K562 (cell line): Measurements from ENCODE around the gene FARSA. TPM values are rescaled to one million over a fixed set of nuclear protein-coding genes. Genes with fewer than 3 reads are reported as not detected.

Source experiments
- CC2D1A ChIP-seq: fragments of 450-650 bp; IDR thresholded peaks from 2 replicates; pipeline ENCODE4 v1.6.1; 2017; ENCODE audit warnings: mild to moderate bottlenecking
- CCNT2 ChIP-seq: IDR thresholded peaks from 2 replicates; pipeline ENCODE4 v1.6.1; 2011; ENCODE audit warnings: borderline replicate concordance, low read depth, mild to moderate bottlenecking, moderate library complexity, mixed read lengths, low read length; ENCODE audit not compliant: insufficient read length; ENCODE audit errors: extremely low read depth
- CREBBP ChIP-seq: IDR thresholded peaks from one replicate; pipeline ENCODE4 v1.6.1; 2012; ENCODE audit warnings: low read depth, mild to moderate bottlenecking, control low read depth, inconsistent platforms, low read length
- GABPA ChIP-seq: fragments of 200-800 bp; sonication (Bioruptor generic); conservative IDR thresholded peaks from 2 replicates; pipeline ENCODE4 v1.6.1; 2016; ENCODE audit warnings: low read depth, missing genetic modification characterization, missing compliant biosample characterization
- HDGF ChIP-seq: fragments of 450-650 bp; IDR thresholded peaks from 2 replicates; pipeline ENCODE4 v1.6.1; 2016
- NEUROD1 ChIP-seq: fragments of 150-350 bp; IDR thresholded peaks from 2 replicates; pipeline ENCODE4 v1.6.1; 2014; ENCODE audit warnings: borderline replicate concordance, low read length, low read depth; ENCODE audit not compliant: partially characterized antibody
- NFATC3 ChIP-seq: fragments of 450-650 bp; IDR thresholded peaks from 2 replicates; pipeline ENCODE4 v1.6.1; 2017; ENCODE audit warnings: mild to moderate bottlenecking
- NFYB ChIP-seq: IDR thresholded peaks from 2 replicates; pipeline ENCODE4 v1.6.1; 2011; ENCODE audit warnings: mild to moderate bottlenecking, moderate library complexity; ENCODE audit not compliant: insufficient read length; ENCODE audit errors: extremely low read depth
- OTX1 ChIP-seq: fragments of 450-650 bp; formaldehyde crosslinking; IDR thresholded peaks from 2 replicates; pipeline ENCODE4 v1.4.0; 2022; ENCODE audit warnings: mild to moderate bottlenecking
- PHB2 ChIP-seq: fragments of 450-650 bp; IDR thresholded peaks from 2 replicates; pipeline ENCODE4 v1.6.1; 2017; ENCODE audit warnings: low read depth
- RREB1 ChIP-seq: fragments of 250-450 bp; sonication (Bioruptor Pico); IDR thresholded peaks from 2 replicates; pipeline ENCODE4 v1.4.0; 2020
- SIN3B ChIP-seq: fragments of 450-650 bp; IDR thresholded peaks from 2 replicates; pipeline ENCODE4 v1.6.1; 2017; ENCODE audit warnings: low read depth, mild to moderate bottlenecking, moderate library complexity
- ZBTB8A ChIP-seq: fragments of 450-650 bp; IDR thresholded peaks from 2 replicates; pipeline ENCODE4 v1.6.1; 2018; ENCODE audit warnings: mild to moderate bottlenecking, moderate library complexity; ENCODE audit not compliant: partially characterized antibody
- ZNF280A ChIP-seq: fragments of 450-650 bp; IDR thresholded peaks from 2 replicates; pipeline ENCODE4 v1.6.1; 2018; ENCODE audit warnings: mild to moderate bottlenecking, low read depth; ENCODE audit not compliant: partially characterized antibody
- ZNF780A ChIP-seq: fragments of 250-450 bp; sonication (Bioruptor Pico); IDR thresholded peaks from 2 replicates; pipeline ENCODE4 v1.5.0; 2021; ENCODE audit warnings: mild to moderate bottlenecking
- ZZZ3 ChIP-seq: fragments of 450-650 bp; IDR thresholded peaks from 2 replicates; pipeline ENCODE4 v1.6.1; 2016; ENCODE audit warnings: antibody characterized with exemption, mild to moderate bottlenecking, moderate library complexity
- polyA plus RNA-seq, 8 experiments: library from polyadenylated mRNA; depleted of rRNA in 4 of 8; stranded (reverse) in 5 of 8; unstranded in 3 of 8; fragments of >200 nt; fragmentation: Nextera tagmentation in 2 of 8; fragmentation: Illumina TruSeq in 1 of 8; extraction: Ambion mirVana in 2 of 8; extraction: Trizol in 1 of 8; gene quantifications; 2 replicates each; pipeline versions ENCODE4 v1.2.1 to v1.2.3, GENCODE V29; 2011 to 2014; ENCODE audit warnings: inconsistent platforms in 1 of 8, missing spikeins in 1 of 8
- total RNA-seq, 7 experiments: library from RNA; depleted of rRNA in 6 of 7; stranded (reverse); fragments of >200 nt in 6 of 7; fragmentation: Illumina TruSeq in 2 of 7; extraction: Trizol in 2 of 7; gene quantifications; 2 replicates each; pipeline versions ENCODE4 v1.2.1 to v1.2.3, GENCODE V29; 2011 to 2021; ENCODE audit warnings: low replicate concordance in 1 of 7
- TF ChIP-seq, protein P1 (sequence below): fragments of 450-650 bp; conservative IDR thresholded peaks from 2 replicates; pipeline ENCODE4 v1.6.1; 2016; ENCODE audit warnings: missing genetic modification characterization, low read depth, mild to moderate bottlenecking, control low read depth, missing compliant biosample characterization
- TF ChIP-seq, protein P2 (sequence below): sonication (generic); formaldehyde crosslinking; IDR thresholded peaks from 2 replicates; pipeline ENCODE4 v1.8.0; 2023; ENCODE audit warnings: mild to moderate bottlenecking, missing genetic modification reagents

The FARSA gene
- total and polyA plus RNA-seq, 9 of the 15 experiments (the other 6 are each of a cell fraction or from before 2014, with no cell fraction given), result 25.2 to 237 (median 89.6) TPM

DNA sequence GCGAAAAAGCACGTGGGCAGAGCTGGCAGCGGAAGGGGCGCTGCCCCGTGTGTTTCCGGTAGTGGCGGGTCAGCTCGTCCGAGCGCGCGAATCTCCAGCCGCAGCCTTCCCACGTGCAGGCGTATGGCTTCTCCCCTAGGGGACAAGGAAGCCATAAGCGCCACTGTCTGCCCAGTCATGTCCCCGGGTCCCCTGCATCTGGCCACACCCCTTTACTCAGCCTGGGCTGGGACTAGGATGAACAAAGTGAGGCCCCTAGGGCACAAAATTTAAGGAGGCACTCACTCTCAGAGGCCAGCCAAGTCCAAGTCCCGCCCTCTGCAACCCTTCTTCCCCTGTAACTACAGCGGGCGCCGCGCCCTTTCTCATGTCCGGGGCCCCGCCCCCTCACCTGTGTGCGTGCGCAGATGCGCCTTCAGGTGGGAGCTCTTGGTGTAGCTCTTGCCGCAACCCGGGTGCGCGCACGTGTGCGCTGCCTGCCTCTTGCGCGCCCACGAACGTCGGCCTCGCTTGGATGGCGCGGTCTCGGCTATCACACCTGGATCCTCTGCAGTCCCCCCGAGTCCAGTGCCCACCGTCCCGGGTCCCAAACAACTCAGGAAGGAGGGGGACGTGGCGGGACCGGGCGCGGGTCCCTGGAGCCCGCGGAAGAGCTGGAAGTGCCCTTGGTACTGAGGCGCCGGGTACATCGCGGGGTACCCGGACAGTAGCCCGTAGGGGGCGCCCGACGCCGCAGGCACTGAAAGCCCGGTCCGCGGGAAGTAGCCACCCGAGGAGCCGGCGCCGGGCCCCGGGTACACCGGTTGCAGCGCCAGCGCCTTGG lies 48.4 kb downstream of the FARSA start (continued):
- TF ChIP-seq CCNT2, result peak; percentile 57
- TF ChIP-seq, protein P1, sequence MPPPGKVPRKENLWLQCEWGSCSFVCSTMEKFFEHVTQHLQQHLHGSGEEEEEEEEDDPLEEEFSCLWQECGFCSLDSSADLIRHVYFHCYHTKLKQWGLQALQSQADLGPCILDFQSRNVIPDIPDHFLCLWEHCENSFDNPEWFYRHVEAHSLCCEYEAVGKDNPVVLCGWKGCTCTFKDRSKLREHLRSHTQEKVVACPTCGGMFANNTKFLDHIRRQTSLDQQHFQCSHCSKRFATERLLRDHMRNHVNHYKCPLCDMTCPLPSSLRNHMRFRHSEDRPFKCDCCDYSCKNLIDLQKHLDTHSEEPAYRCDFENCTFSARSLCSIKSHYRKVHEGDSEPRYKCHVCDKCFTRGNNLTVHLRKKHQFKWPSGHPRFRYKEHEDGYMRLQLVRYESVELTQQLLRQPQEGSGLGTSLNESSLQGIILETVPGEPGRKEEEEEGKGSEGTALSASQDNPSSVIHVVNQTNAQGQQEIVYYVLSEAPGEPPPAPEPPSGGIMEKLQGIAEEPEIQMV (tag), result peak; percentile 65
- TF ChIP-seq SIN3B, result 0 out of 2 replicates have a peak, but pooled peaks have one; percentile 56
- TF ChIP-seq ZNF780A (CRISPR knock-in tag), result no peak
- TF ChIP-seq ZBTB8A, result no peak
- TF ChIP-seq PHB2, result no peak
- TF ChIP-seq CC2D1A, result no peak
- TF ChIP-seq OTX1, result no peak
- no peak for TF ChIP-seq NFATC3
- TF ChIP-seq ZZZ3, result no peak
- TF ChIP-seq CREBBP, result no peak
- no peak for TF ChIP-seq NEUROD1
- TF ChIP-seq, protein P2, sequence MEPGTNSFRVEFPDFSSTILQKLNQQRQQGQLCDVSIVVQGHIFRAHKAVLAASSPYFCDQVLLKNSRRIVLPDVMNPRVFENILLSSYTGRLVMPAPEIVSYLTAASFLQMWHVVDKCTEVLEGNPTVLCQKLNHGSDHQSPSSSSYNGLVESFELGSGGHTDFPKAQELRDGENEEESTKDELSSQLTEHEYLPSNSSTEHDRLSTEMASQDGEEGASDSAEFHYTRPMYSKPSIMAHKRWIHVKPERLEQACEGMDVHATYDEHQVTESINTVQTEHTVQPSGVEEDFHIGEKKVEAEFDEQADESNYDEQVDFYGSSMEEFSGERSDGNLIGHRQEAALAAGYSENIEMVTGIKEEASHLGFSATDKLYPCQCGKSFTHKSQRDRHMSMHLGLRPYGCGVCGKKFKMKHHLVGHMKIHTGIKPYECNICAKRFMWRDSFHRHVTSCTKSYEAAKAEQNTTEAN, result peak; percentile 75; the same call in 1 of the 2 replicates
- no peak for TF ChIP-seq NFYB
- TF ChIP-seq ZNF280A, result no peak
- TF ChIP-seq HDGF, result 0 out of 2 replicates have a peak, but pooled peaks have one; percentile 31
- peak; percentile 30; the same call in 1 of the 2 replicates for TF ChIP-seq RREB1 (CRISPR knock-in tag)
- peak; percentile 72 for TF ChIP-seq GABPA (tag)
